Measurements from ENCODE around the gene MEX3D.
A peak's percentile ranks its signal among the peaks of the same experiment; 100 is the strongest.

MEX3D gene

GRCh38 chr19:1518471-1518870 is 49.7 kb downstream of the MEX3D start:
- DNase-seq (ENCODE audit: low spot score): no peak

- DNase-seq (ENCODE audit: low spot score): no peak
These were observed 51.8 kb downstream of the MEX3D start for GRCh38 chr19:1516395-1516753.

- no peak for DNase-seq (ENCODE audit: low spot score)
These were observed 53.0 kb downstream of the MEX3D start for GRCh38 chr19:1514986-1515721.

- DNase-seq (ENCODE audit: low spot score): no peak
These were observed 53.8 kb downstream of the MEX3D start for GRCh38 chr19:1514295-1514661.

GRCh38 chr19:1513499-1514294 is 54.4 kb downstream of the MEX3D start:
- DNase-seq (ENCODE audit: low spot score): peak; percentile 61

GRCh38 chr19:1512671-1513498 is 55.2 kb downstream of the MEX3D start, which contains the start of gene ADAMTSL5:
Gene ADAMTSL5, minus strand, starts transcription at chr19:1513019. Its CDS starts 2,076 bp downstream, at chr19:1510943.
- peak; percentile 53 for DNase-seq (ENCODE audit: low spot score)

- DNase-seq (ENCODE audit: low spot score): no peak
These were observed 56.5 kb downstream of the MEX3D start for GRCh38 chr19:1511318-1512317.

GRCh38 chr19:1510807-1511206 is 57.3 kb downstream of the MEX3D start:
- DNase-seq (ENCODE audit: low spot score): no peak

GRCh38 chr19:1510442-1510806 is 57.7 kb downstream of the MEX3D start:
- DNase-seq (ENCODE audit: low spot score): no peak

GRCh38 chr19:1509602-1510441 is 58.3 kb downstream of the MEX3D start:
- DNase-seq (ENCODE audit: low spot score): no peak

GRCh38 chr19:1508507-1508856 is 59.6 kb downstream of the MEX3D start:
- DNase-seq (ENCODE audit: low spot score): no peak

GRCh38 chr19:1507763-1508506 is 60.2 kb downstream of the MEX3D start:
- DNase-seq (ENCODE audit: low spot score): peak; percentile 94

- DNase-seq (ENCODE audit: low spot score): no peak
These were observed 60.9 kb downstream of the MEX3D start for GRCh38 chr19:1507192-1507660.

GRCh38 chr19:1505991-1506881 is 61.9 kb downstream of the MEX3D start:
- no peak for DNase-seq (ENCODE audit: low spot score)

GRCh38 chr19:1505012-1505411 is 63.1 kb downstream of the MEX3D start:
- no peak for DNase-seq (ENCODE audit: low spot score)
